ENCODE measurements around the gene COL19A1.

The COL19A1 gene

DNA sequence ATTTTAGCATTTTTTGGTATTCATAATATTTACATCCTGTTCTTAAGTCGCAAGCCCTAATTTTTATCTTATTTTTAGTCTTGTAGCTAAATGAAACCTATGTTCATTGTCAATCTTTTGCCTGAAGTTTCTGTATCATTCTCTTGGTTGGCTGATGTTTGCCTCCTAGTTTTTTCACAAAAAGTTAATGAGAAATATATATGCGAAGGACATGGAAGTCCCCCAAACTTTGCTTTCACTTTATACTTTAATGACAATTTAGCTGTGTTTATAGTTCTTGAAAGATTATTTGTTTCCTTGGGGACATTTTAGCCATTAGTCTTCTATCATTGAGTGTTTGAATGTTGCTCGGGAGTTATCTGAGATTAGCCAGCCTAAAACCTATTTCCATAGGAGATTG, 118.2 kb downstream of the COL19A1 start:
- no peak overlapping the region for H3K4me2 ChIP-seq (ENCODE audit: low read depth, low read length)
- H3K27ac ChIP-seq (ENCODE audit: low read length), result no peak overlapping the region
- H3K27me3 ChIP-seq (replicated peaks; ENCODE audit: insufficient read depth, low read length), result no peaks in the 10 kb centered on the region
- H3F3A ChIP-seq (ENCODE audit: insufficient read depth, low read length), result no peaks in the 10 kb centered on the region
- no peak overlapping the region for H3K4me3 ChIP-seq (ENCODE audit: low read length)
- H3K36me3 ChIP-seq (replicated peaks; ENCODE audit: insufficient read depth, low read length), result no peaks in the 10 kb centered on the region
- H2AFZ ChIP-seq (ENCODE audit: low read length), result no peak overlapping the region
- no peak overlapping the region for H3K9ac ChIP-seq (ENCODE audit: low read length)
- TF ChIP-seq, protein P1, sequence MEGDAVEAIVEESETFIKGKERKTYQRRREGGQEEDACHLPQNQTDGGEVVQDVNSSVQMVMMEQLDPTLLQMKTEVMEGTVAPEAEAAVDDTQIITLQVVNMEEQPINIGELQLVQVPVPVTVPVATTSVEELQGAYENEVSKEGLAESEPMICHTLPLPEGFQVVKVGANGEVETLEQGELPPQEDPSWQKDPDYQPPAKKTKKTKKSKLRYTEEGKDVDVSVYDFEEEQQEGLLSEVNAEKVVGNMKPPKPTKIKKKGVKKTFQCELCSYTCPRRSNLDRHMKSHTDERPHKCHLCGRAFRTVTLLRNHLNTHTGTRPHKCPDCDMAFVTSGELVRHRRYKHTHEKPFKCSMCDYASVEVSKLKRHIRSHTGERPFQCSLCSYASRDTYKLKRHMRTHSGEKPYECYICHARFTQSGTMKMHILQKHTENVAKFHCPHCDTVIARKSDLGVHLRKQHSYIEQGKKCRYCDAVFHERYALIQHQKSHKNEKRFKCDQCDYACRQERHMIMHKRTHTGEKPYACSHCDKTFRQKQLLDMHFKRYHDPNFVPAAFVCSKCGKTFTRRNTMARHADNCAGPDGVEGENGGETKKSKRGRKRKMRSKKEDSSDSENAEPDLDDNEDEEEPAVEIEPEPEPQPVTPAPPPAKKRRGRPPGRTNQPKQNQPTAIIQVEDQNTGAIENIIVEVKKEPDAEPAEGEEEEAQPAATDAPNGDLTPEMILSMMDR (IDR thresholded peaks at IDR 0.05; ENCODE audit: low read length), result no peak
- TF ChIP-seq EZH2 (optimal IDR thresholded peaks at IDR 0.05; ENCODE audit: low read depth, low read length), result no peak
- TF ChIP-seq EZH2phosphoT487 (IDR thresholded peaks at IDR 0.05; ENCODE audit: low read length), result no peak
- no peaks in the 10 kb centered on the region for H4K20me1 ChIP-seq (ENCODE audit: insufficient read depth, low read length)
- H3K4me1 ChIP-seq (ENCODE audit: low read length), result no peaks in the 10 kb centered on the region
- no peaks in the 10 kb centered on the region for H3K9me3 ChIP-seq (replicated peaks; ENCODE audit: insufficient read depth, low read length)
- no peaks in the 10 kb centered on the region for H3K79me2 ChIP-seq (ENCODE audit: low read length)
- H3K9me2 ChIP-seq (replicated peaks; ENCODE audit: insufficient read depth, low read length), result no peaks in the 10 kb centered on the region
- DNase-seq, result no peak

DNA sequence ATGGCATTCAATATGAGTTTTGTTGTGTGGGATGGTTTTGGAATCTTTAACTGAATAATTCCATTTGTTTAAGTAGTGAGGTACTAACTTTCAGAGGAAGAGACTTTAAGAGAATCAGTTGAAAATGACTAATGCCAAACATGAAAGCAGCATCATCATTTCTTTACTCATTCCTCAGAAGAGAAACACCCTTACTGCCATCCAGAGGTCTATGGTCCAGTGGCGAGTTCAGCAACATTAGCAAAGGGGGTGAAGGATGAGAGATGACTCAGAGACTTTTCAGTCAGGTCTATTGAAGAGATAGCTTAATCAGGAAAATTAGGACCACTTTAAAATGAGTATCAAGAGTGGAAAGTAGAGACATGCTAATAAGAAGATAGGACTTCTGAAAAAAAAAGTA, 118.8 kb downstream of the COL19A1 start:
- H3K4me1 ChIP-seq (ENCODE audit: low read length), result no peaks in the 10 kb centered on the region
- no peak overlapping the region for H3K4me3 ChIP-seq (ENCODE audit: low read length)
- TF ChIP-seq EZH2 (optimal IDR thresholded peaks at IDR 0.05; ENCODE audit: low read depth, low read length), result no peak
- TF ChIP-seq, protein P1 (IDR thresholded peaks at IDR 0.05; ENCODE audit: low read length), result no peak
- no peak for TF ChIP-seq EZH2phosphoT487 (IDR thresholded peaks at IDR 0.05; ENCODE audit: low read length)
- H2AFZ ChIP-seq (ENCODE audit: low read length), result no peak overlapping the region
- no peaks in the 10 kb centered on the region for H3K27me3 ChIP-seq (replicated peaks; ENCODE audit: insufficient read depth, low read length)
- H3K9me2 ChIP-seq (replicated peaks; ENCODE audit: insufficient read depth, low read length), result no peaks in the 10 kb centered on the region
- no peaks in the 10 kb centered on the region for H3K36me3 ChIP-seq (replicated peaks; ENCODE audit: insufficient read depth, low read length)
- no peak for DNase-seq
- no peak overlapping the region for H3K27ac ChIP-seq (ENCODE audit: low read length)
- H3K9ac ChIP-seq (ENCODE audit: low read length), result no peak overlapping the region
- no peaks in the 10 kb centered on the region for H3F3A ChIP-seq (ENCODE audit: insufficient read depth, low read length)
- no peaks in the 10 kb centered on the region for H4K20me1 ChIP-seq (ENCODE audit: insufficient read depth, low read length)
- no peak overlapping the region for H3K4me2 ChIP-seq (ENCODE audit: low read depth, low read length)
- no peaks in the 10 kb centered on the region for H3K79me2 ChIP-seq (ENCODE audit: low read length)
- H3K9me3 ChIP-seq (replicated peaks; ENCODE audit: insufficient read depth, low read length), result no peaks in the 10 kb centered on the region

DNA sequence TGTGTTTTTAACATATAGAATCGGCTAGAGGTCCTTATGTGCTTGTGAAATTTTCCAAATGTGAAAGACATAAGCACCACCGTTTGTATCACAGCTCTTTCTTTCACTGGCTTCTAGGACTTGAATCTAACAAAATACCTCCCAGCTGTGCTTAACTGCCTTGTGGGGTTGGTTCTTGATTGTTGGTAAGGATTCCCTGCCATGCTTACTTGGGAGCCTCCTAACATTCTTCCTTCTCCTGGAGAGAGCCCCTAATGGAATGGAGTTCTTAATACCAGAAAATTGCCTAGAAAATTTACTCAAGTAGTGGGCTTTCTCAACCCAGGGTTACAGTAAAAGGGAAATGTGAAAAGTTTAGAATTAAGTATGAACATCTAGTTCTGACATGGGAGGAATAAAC, 121.2 kb downstream of the COL19A1 start:
- Histone ChIP-seq H2AFZ (ENCODE audit: low read length) (no peak overlapping the region), H3K9me3 (replicated peaks; ENCODE audit: insufficient read depth, low read length) (no peaks in the 10 kb centered on the region), H3F3A (ENCODE audit: insufficient read depth, low read length) (no peaks in the 10 kb centered on the region), H3K9me2 (replicated peaks; ENCODE audit: insufficient read depth, low read length) (no peaks in the 10 kb centered on the region), H3K4me1 (ENCODE audit: low read length) (no peaks in the 10 kb centered on the region), H3K4me3 (ENCODE audit: low read length) (no peak overlapping the region), H4K20me1 (ENCODE audit: insufficient read depth, low read length) (no peaks in the 10 kb centered on the region), H3K27me3 (replicated peaks; ENCODE audit: insufficient read depth, low read length) (no peaks in the 10 kb centered on the region), H3K36me3 (replicated peaks; ENCODE audit: insufficient read depth, low read length) (no peaks in the 10 kb centered on the region), H3K27ac (ENCODE audit: low read length) (no peak overlapping the region), H3K9ac (ENCODE audit: low read length) (no peak overlapping the region), H3K4me2 (ENCODE audit: low read depth, low read length) (no peak overlapping the region), H3K79me2 (ENCODE audit: low read length) (no peaks in the 10 kb centered on the region)
- TF ChIP-seq, protein P1 (IDR thresholded peaks at IDR 0.05; ENCODE audit: low read length), result no peak
- DNase-seq, result no peak

All from MM.1S (cell line).